NCI-H2107 (cell line): ENCODE measurements around the gene UPF2.
A peak's percentile ranks its signal among the peaks of the same experiment; 100 is the strongest.
"Not testable (repeated sequence)": the region's sequence is repeated elsewhere in the genome, so short reads cannot be mapped to it uniquely, and the experiment has no call there.

Experiments
- DNase-seq: peaks from one replicate; lab custom pipeline; 2025; lab: John Stamatoyannopoulos, UW

The UPF2 gene, protein sequence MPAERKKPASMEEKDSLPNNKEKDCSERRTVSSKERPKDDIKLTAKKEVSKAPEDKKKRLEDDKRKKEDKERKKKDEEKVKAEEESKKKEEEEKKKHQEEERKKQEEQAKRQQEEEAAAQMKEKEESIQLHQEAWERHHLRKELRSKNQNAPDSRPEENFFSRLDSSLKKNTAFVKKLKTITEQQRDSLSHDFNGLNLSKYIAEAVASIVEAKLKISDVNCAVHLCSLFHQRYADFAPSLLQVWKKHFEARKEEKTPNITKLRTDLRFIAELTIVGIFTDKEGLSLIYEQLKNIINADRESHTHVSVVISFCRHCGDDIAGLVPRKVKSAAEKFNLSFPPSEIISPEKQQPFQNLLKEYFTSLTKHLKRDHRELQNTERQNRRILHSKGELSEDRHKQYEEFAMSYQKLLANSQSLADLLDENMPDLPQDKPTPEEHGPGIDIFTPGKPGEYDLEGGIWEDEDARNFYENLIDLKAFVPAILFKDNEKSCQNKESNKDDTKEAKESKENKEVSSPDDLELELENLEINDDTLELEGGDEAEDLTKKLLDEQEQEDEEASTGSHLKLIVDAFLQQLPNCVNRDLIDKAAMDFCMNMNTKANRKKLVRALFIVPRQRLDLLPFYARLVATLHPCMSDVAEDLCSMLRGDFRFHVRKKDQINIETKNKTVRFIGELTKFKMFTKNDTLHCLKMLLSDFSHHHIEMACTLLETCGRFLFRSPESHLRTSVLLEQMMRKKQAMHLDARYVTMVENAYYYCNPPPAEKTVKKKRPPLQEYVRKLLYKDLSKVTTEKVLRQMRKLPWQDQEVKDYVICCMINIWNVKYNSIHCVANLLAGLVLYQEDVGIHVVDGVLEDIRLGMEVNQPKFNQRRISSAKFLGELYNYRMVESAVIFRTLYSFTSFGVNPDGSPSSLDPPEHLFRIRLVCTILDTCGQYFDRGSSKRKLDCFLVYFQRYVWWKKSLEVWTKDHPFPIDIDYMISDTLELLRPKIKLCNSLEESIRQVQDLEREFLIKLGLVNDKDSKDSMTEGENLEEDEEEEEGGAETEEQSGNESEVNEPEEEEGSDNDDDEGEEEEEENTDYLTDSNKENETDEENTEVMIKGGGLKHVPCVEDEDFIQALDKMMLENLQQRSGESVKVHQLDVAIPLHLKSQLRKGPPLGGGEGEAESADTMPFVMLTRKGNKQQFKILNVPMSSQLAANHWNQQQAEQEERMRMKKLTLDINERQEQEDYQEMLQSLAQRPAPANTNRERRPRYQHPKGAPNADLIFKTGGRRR

GRCh38 chr10:12042797-12043651 is at the start of gene UPF2:
Gene UPF2 (minus strand): TSS chr10:12042809. CDS start chr10:12035423, 7,386 bp downstream.
- peak; percentile 95 for DNase-seq

- no peak for DNase-seq
Observed at GRCh38 chr10:12091421-12091820, 48.8 kb upstream of the UPF2 start.

GRCh38 chr10:12088919-12089318 is 46.3 kb upstream of the UPF2 start:
- no peak for DNase-seq

DNA sequence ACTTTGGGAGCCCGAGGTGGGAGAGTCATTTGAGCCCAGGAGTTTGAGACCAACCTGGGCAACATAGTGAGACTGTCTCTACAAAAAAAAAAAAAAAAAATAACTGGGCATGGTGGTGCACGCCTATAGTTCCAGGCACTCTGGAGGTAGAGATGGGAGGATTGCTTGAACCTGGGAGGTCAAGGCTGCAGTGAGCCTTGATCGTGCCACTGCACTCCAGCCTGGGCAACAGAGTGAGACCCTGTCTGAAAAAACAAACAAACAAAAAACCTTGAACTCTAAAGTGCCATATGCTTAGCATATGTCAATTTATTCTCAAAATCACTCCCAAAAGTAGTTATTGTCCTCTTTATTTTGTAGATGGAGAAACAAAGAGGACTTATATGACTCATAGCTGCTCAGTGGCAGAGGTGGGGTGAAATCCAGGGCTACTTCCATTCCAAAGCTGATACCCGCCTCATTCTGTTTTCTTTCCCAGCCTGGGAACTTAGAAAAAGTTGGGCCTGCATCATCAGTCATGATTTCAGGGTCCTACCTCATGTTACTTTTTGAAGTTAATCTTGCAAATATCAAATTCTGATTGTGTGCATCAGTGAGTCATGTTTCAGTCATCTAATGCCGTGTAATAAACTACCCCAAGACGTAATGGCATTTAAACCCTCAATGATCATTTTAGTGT is 39.4 kb upstream of the UPF2 start:
- DNase-seq, result no peak

- DNase-seq, result no peak
Observed at GRCh38 chr10:12081470-12081869, 38.9 kb upstream of the UPF2 start.

DNA sequence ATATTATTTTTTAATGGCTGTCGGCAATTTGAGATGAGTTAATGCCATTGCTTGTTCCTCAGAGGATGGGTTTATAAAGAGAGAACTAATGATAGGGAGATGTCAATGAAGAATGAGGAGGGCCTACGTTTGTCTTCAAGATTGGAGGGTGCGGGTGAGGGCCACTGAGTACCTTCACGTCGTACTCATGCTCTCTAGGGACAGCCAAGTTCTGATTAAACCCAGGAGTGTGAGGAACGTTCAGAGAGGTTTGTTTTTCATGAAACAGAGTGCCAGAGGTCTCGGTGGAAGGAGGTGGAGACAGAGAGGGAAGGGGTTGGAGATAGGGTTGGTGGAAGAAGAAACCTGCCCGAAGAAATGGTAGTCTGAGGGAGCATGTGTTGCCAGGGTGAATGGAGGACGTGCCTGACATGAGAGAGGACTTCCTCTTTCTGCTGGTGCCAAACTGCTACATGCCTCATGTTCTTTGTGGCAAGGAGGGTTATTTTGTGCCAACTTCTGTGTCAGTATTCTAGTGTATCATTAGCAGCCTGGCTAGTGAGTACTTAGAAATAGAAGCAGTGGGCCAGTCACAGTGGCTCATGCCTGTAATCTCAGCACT is 35.1 kb upstream of the UPF2 start:
- no peak for DNase-seq

DNA sequence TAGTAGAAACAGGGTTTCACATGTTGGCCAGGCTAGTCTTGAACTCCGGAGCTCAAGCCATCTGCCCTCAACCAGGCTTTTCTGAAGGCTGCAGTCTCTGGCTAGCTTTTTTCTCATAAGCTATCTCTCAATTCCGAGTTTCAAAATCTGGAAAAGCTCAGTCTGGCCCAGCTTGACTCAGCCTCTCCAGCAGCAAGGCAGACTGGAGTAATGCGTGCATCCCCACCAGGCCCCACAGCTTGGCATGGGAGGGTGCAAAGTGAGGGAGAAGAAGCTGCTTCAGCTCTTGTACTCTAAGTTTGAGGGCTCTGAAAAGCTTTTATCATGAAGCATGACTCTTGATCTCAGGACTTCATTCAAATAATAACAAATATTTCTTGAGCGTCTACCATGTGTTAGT is 30.9 kb upstream of the UPF2 start:
- DNase-seq, result no peak

DNA sequence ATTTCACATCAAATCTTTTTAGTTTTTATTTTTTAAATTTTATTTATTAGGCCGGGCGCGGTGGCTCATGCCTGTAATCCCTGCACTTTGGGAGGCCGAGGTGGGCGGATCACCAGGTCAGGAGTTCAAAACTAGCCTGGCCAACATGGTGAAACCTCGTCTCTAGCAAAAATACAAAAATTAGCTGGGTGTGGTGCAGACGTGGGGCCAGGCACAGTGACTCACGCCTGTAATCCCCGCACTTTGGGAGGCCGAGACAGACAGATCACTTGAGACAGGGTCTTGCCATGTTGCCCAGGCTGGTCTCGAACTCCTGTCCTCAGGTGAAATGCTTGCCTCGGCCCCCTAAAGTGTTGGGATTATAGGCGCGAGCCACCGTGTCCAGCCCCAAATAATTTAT is 28.8 kb upstream of the UPF2 start:
- DNase-seq, result not testable (repeated sequence)

GRCh38 chr10:12068449-12069269 is 26.1 kb upstream of the UPF2 start, which contains the start of gene DHTKD1:
Gene DHTKD1 (plus strand): TSS chr10:12068954. CDS start chr10:12069034, 80 bp downstream.
- peak; percentile 81 for DNase-seq

DNA sequence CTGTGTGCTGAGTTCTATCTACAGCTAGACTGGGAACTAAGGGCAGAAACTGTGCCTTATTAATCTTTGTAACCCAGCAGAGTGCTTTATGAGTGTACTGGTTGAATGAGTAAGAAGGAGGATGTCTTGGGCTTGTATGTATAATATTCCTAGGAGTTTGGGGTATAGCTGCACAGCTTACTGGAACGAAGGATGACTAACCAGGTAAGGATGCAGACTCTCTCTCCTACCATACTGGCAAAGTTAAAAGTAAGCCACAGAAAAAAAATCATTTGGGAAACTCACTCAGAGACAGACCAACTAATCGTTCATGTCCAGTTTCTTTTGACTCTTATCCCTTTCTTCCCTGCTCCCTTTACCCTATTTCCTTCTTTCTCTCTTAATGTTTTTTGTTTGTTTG is 24.7 kb upstream of the UPF2 start:
- no peak for DNase-seq

- no peak for DNase-seq
Observed at GRCh38 chr10:12063483-12063818, 20.8 kb upstream of the UPF2 start.

DNA sequence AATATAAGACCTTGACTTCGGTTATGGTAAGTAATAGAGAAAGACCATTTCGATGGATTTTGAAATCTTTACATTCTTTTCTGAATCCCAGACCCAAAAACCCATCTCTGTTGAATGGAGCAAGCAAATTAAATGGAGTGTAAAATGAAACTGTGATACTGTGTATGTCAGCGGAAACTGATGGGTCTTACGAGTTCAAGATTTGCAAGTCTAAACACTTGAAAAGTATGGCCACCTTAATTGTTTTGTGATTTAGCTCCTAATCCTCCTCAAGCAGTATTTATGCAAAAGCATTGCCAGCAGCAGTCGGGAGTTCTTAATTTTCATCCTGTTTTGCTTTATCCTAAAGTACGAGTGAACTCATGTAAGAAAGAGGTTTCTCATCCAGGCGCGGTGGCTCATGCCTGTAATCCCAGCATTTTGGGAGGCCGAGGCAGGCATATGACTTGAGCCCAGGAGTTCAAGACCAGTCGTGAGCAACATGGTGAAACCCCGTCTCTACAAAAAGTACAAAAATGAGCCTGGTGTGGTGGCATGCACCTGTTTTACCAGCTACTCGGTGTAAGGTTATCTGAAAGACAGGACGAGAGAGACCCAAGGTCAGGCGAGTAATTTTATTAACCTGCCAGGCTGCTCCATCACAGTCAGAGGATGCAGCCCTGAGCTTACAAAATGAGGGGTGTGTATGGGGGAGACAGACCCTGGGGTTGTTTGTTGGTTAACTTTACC is 20.3 kb upstream of the UPF2 start:
- no peak for DNase-seq

GRCh38 chr10:12061124-12061523 is 18.5 kb upstream of the UPF2 start:
- no peak for DNase-seq

DNA sequence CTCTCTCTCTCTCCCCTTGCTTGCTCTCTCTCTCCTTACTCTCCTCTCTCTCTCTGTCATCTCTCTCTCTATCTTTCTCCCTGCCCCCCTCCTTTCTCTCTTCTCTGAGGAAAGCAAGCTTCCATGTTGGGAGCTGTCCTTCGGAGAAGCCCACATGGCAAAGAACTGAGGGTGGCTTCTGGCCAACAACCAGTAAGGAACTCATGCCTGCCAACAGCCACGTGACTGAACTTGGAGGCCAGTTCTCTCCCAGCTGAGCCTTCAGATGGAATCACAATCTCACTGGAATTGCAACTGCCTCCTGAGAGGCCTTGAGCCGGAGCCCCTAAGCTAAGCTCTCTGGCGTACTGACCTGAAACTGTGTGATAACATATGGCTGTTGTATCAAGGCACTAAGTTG is 14.1 kb upstream of the UPF2 start:
- DNase-seq, result no peak

DNA sequence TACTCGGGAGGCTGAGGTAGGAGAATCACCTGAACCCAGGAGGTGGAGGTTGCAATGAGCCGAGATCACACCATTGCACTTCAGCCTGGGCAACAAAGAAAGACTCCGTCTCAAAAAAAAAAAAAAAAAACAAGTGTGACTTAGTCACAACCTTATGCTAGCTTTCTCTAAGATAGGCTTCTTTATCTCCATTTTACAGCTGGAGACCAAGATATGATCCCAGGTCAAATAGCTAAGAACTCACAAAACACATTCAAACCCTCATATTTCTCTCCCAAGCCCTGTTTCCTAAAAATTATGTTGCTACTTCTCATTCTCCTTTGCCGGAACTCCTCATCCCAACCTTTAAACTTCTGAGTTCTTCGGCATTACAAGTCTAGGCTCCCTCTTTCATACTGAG is 13.1 kb upstream of the UPF2 start:
- no peak for DNase-seq

- no peak for DNase-seq
Observed at GRCh38 chr10:12051241-12051640, 8.6 kb upstream of the UPF2 start.

DNA sequence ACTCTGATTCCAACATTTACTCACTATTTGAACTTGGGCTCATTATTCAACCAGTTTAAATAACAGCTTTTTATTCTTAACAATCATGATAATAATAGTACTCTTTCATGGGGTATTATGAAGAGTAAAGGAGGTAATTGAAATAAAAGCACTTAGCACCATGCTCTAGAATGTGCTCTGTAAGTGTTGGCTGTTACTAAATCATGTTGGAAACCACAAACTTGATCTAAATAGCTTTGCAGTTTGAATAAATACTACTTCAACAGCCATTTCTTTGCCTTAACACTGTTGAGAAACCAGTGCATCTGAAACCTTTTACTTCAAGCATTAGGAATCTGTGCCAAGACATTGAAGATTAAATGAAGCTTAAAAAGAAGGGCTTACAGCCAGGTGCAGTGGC is 7.9 kb upstream of the UPF2 start:
- no peak for DNase-seq

DNA sequence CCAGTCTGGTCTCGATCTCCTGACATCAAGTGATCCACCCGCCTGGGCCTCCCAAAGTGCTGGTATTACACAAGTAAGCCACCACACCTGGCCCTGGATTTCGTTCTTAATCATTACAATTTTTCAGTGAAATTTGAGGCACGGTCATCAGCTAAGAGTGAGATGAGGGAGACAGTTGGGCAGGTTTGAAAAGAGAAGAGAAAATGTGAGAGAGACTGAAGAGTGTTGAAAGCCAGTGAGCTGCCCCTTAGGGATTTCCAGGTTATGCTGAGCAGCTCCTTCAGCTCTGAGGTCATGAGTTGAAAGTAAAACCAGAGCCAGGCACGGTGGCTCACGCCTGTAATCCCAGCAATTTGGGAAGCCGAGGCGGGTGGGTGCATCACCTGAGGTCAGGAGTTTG is 5.9 kb upstream of the UPF2 start:
- no peak for DNase-seq

- DNase-seq, result no peak
Observed at GRCh38 chr10:12045596-12045995, 3.0 kb upstream of the UPF2 start.
